Mammary epithelial cell (primary cell): ENCODE measurements around the gene AARS1.
"Not testable (repeated sequence)": the region's sequence is repeated elsewhere in the genome, so short reads cannot be mapped to it uniquely, and the experiment has no call there.

Source experiments
- CTCF ChIP-seq, 2 donors: IDR thresholded peaks in 1 of 2; conservative IDR thresholded peaks in 1 of 2; 2 replicates each; pipeline ENCODE4 v1.5.1; 2011 to 2012; ENCODE audit warnings: inconsistent platforms in 2 of 2, low read length in 2 of 2, mild to moderate bottlenecking in 2 of 2, control low read depth in 1 of 2, low read depth in 1 of 2; ENCODE audit not compliant: insufficient read depth in 1 of 2; ENCODE audit errors: extremely low read depth in 1 of 2
- EZH2 ChIP-seq: IDR thresholded peaks from 2 replicates; pipeline ENCODE4 v1.6.1; 2012; ENCODE audit warnings: low read length, inconsistent platforms, borderline replicate concordance

GRCh38 chr16:70203508-70203907, 85.8 kb downstream of the AARS1 start:
- TF ChIP-seq CTCF (conservative IDR thresholded peaks at IDR 0.05 in 1 of 2, IDR thresholded peaks at IDR 0.05 in 1 of 2; ENCODE audit: extremely low read depth in 1 of 2, insufficient read depth in 1 of 2, low read depth in 1 of 2, low read length in 2 of 2); EZH2: not testable (repeated sequence)
